ENCODE measurements around the gene DPP6.

The DPP6 gene

DNA sequence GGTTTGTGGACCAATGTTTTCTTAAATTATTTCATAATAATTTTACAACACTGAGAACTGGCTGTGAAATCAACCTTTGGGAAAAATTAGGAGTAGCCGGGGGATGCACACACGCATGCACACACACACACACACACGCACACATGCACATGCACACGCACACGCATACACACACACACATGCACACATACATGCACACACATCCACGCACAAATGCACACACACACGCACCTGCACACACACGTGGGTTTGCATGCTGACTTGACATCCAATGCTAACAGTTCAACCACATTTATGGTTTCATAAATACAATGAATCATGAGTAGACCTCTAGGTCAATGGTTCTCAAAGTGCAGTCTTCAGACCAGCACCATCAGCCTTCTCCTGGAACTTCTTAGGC is 354.1 kb downstream of the DPP6 start:
- Mint-ChIP-seq H3K36me3 (ENCODE audit: low read depth) (no peaks in the 10 kb centered on the region), H3K27ac (no peak overlapping the region), H3K4me3 (no peak overlapping the region), H3K27me3 (no peaks in the 10 kb centered on the region), H3K9me3 (peaks cover 4% of the 10 kb centered on the region), H3K4me1 (ENCODE audit: low read depth) (no peaks in the 10 kb centered on the region)

DNA sequence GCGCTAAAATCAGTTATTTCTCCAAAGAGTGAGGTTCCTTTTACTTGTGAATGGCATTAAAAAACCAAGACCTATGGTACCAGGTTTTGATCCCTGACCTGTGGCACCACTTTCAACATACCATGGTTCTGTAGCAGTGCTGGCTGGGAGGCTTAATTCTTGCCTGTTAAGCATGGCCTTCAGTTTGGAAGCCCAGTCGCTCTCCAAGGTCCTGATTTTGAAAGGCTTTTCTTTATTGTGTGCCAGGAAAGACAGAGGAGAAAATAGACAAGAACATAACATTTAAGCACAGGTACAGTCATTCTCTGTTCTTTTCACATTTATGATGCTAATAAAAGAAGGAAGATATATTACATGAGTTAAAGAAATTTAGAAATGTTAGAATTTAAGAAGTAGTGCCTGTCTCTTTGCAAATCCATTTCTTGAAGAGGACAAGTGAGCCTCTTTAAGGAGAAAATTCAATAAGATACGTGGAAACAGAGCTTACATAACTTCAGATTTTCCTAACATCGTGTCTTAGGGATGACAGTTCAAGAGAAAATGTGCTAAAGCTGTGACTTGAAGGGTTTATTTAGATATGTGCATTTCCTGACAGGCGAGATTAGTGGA is 357.6 kb downstream of the DPP6 start:
- H3K36me3 Mint-ChIP-seq (ENCODE audit: low read depth) = no peaks in the 10 kb centered on the region
- no peak overlapping the region for H3K27ac Mint-ChIP-seq
- H3K4me3 Mint-ChIP-seq = no peak overlapping the region
- no peaks in the 10 kb centered on the region for H3K4me1 Mint-ChIP-seq (ENCODE audit: low read depth)
- H3K27me3 Mint-ChIP-seq = no peaks in the 10 kb centered on the region
- peaks cover 4% of the 10 kb centered on the region for H3K9me3 Mint-ChIP-seq

DNA sequence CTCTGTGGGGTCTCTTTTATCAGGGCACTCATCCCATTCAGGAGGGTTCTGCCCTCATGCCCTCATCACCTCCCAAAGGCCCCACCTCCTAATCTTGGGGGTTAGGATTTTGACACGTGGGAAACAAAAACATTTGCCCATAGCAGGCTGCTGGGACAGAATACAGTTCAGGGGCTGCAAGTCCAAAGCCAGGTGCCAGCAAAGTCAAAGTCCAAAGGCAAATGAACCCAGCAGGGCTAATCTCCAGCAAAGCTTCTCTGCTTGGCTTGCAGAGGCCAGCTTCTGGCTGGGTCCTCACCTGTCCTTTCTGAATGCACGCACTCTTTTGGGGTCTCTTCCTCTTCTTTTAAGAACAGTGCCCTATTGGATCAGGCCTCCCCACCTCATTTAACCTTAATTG is 359.9 kb downstream of the DPP6 start:
- no peaks in the 10 kb centered on the region for H3K36me3 Mint-ChIP-seq (ENCODE audit: low read depth)
- peaks cover 9% of the 10 kb centered on the region for H3K9me3 Mint-ChIP-seq
- H3K27ac Mint-ChIP-seq = no peak overlapping the region
- no peak overlapping the region for H3K4me3 Mint-ChIP-seq
- no peaks in the 10 kb centered on the region for H3K4me1 Mint-ChIP-seq (ENCODE audit: low read depth)
- no peaks in the 10 kb centered on the region for H3K27me3 Mint-ChIP-seq

DNA sequence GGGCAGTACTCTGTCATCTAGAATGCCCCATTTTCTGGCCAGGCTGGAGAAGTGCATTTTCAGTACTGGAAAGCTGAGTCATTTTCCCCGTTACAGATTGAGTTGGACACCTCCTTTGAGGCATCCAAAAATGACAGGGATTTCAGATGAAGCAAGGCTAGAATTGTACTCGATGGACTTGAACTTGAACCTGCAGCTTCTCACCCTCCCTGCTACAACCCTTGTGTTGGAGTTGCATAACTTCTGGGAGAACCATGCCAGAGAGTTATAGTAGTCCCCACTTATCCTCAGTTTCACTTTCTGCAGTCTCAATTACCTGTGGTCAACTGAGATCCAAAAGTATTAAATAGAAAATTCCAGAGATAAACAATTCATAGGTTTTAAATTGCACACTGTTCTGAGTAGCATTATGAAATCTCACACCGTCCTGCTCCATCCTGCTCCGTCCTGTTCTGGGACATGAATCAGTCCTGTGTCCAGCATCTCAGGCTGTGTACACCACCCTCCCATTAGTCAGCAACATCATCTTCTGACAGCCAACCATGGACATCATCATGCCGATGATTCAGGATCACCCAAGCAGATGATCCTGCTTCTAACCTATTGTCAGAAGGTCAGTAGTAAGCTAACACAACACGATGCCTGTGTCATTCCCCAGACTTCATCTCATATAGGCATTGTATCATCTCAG is 363.7 kb downstream of the DPP6 start:
- H3K4me1 Mint-ChIP-seq (ENCODE audit: low read depth) = no peaks in the 10 kb centered on the region
- no peaks in the 10 kb centered on the region for H3K27me3 Mint-ChIP-seq
- peaks cover 9% of the 10 kb centered on the region for H3K9me3 Mint-ChIP-seq
- H3K27ac Mint-ChIP-seq = no peak overlapping the region
- H3K36me3 Mint-ChIP-seq (ENCODE audit: low read depth) = no peaks in the 10 kb centered on the region
- no peak overlapping the region for H3K4me3 Mint-ChIP-seq

DNA sequence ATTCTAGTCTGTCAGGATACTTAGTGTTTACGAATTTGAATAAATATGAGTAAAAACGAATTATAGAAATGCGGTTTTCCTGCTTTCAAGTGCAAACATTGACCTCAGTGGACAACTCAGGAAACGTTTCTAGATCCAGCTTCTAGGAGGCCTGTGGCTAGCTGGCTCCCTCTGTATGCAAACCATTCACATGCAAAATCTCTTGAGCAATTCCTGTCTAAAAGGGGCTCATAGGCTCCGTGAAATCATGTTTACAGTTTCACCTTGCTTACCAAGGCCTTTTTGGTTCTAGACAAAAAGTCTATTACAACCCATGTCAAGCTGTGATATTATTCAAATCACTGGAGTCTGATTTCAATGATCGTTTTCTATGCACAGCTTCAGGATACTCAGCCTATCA is 364.5 kb downstream of the DPP6 start:
- Mint-ChIP-seq H3K27me3 (no peaks in the 10 kb centered on the region), H3K4me3 (no peak overlapping the region), H3K27ac (no peak overlapping the region), H3K9me3 (peaks cover 12% of the 10 kb centered on the region), H3K4me1 (ENCODE audit: low read depth) (no peaks in the 10 kb centered on the region), H3K36me3 (ENCODE audit: low read depth) (no peaks in the 10 kb centered on the region)

DNA sequence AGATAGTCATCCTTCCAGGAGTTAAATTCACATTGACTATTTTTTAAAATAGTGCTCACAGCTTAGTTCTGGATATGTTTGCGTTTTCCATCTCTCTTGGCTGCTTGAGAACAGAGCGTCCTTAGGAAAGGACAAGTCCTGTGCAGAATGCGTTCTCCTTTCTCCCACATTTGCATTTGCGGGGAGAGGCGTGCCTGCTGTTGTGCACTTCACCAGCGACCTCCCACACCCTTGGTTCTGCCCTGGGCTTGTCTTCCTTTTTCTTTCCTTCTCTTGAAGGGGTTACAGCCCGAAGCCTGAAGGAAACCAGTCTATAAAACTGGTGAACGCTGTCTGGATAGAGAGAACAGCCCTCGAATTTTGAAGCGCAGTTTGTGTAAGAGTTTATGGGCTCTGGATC is 367.1 kb downstream of the DPP6 start:
- no peaks in the 10 kb centered on the region for H3K27me3 Mint-ChIP-seq
- H3K27ac Mint-ChIP-seq = no peak overlapping the region
- no peak overlapping the region for H3K4me3 Mint-ChIP-seq
- H3K9me3 Mint-ChIP-seq = peaks cover 15% of the 10 kb centered on the region
- H3K36me3 Mint-ChIP-seq (ENCODE audit: low read depth) = no peaks in the 10 kb centered on the region
- H3K4me1 Mint-ChIP-seq (ENCODE audit: low read depth) = no peaks in the 10 kb centered on the region

DNA sequence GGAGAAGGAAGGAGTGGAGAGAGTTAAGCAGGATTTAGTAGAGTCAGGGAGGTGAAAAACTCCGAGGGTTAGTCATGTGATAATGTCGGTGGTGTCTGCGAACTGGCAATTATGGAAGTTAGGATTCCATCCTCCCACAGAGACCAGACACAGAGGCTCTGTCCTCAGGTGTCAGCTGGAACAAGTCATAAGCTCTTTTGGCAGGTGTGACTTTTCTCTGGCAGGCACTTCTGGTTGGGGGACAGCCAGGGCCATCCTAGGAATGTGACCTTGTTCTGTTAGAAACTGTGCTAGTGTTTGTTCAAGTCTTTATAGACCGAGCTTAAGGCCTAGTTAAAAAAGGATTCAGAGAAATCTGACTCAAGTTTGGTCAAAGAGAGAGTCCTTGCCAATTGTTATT is 371.0 kb downstream of the DPP6 start:
- H3K27ac Mint-ChIP-seq = no peak overlapping the region
- H3K4me1 Mint-ChIP-seq (ENCODE audit: low read depth) = no peaks in the 10 kb centered on the region
- H3K9me3 Mint-ChIP-seq = peaks cover 12% of the 10 kb centered on the region
- H3K36me3 Mint-ChIP-seq (ENCODE audit: low read depth) = no peaks in the 10 kb centered on the region
- no peak overlapping the region for H3K4me3 Mint-ChIP-seq
- H3K27me3 Mint-ChIP-seq = no peaks in the 10 kb centered on the region

DNA sequence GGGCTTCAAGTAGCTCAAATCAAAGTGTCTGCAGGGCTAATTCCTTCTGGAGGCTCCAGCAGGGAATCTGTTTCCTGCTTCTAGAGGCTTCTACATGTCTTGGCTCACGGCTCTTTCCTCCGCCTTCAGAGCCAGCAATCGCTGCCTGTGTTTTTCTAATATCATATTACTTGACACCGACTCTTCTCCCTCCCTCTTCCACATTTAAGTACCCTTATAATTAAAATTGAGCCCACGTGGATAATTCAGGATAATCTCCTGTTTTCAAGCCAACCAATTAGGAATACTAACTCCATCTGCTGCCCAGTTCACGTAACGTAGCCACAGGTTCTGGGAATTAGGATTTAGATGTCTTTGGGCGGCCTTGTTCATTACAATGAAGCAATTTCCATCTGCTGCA is 372.2 kb downstream of the DPP6 start:
- H3K27me3 Mint-ChIP-seq = no peaks in the 10 kb centered on the region
- H3K27ac Mint-ChIP-seq = no peak overlapping the region
- H3K36me3 Mint-ChIP-seq (ENCODE audit: low read depth) = no peaks in the 10 kb centered on the region
- H3K9me3 Mint-ChIP-seq = peaks cover 17% of the 10 kb centered on the region
- no peaks in the 10 kb centered on the region for H3K4me1 Mint-ChIP-seq (ENCODE audit: low read depth)
- no peak overlapping the region for H3K4me3 Mint-ChIP-seq

DNA sequence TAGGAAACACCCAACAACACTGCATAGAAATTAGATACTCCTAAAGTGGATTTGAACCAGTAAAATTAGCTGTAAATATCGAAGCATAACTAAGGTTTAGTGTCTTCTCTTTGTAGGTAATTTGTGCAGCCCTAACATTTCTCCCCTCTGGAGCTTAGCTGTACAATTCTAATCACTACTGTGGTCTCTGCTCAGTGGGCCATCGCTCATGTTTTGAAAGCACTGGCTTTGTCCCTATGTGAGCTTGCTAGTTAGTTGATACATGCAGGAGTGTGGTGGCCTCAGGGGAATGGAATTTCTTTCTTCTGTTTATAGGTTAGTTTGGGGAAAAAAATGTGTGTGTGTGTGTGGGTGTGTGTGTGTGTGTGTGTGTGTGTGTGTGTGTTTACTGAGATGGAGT is 373.1 kb downstream of the DPP6 start:
- H3K4me3 Mint-ChIP-seq = no peak overlapping the region
- H3K27ac Mint-ChIP-seq = no peak overlapping the region
- no peaks in the 10 kb centered on the region for H3K36me3 Mint-ChIP-seq (ENCODE audit: low read depth)
- H3K9me3 Mint-ChIP-seq = peaks cover 17% of the 10 kb centered on the region
- H3K4me1 Mint-ChIP-seq (ENCODE audit: low read depth) = no peaks in the 10 kb centered on the region
- H3K27me3 Mint-ChIP-seq = no peaks in the 10 kb centered on the region

DNA sequence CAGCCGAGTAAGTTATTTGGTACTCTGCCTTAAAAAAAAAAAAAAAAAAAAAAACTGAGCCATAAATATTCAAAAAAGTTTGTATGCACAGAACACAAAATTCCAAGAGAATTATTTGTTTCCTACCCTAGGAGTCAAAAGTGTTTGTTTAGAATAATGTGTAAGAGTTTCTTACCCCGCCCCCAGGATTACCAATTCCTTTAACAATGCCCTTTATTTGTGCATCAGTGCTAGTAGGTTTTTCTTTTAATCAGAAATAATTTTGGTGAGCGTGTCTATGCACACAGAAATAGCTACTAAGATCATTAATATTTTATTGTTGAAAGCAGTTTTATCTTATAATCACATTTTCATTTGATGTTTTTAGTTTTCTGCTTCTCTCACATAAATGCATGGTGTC is 374.6 kb downstream of the DPP6 start:
- Mint-ChIP-seq H3K27me3 (no peaks in the 10 kb centered on the region), H3K36me3 (ENCODE audit: low read depth) (no peaks in the 10 kb centered on the region), H3K27ac (no peak overlapping the region), H3K9me3 (peaks cover 13% of the 10 kb centered on the region), H3K4me1 (ENCODE audit: low read depth) (no peaks in the 10 kb centered on the region), H3K4me3 (no peak overlapping the region)

DNA sequence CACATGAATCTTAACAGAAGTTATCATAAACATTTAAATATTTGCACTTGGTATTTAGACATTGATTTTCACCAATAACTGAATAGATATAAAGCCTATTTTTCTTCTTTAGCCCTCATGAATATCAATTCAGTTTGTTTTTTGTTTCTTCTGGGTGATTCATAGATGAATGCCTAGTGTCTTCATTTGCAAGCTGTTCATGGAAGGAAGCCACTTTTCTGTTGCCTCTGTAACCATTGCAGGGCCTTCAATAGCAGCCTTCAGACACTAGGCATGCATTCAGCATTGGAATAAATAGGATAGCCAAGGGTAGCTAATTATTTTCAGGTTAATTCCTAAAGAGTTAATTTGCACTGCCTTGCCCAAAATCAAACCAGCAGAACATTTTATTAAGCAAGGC is 375.3 kb downstream of the DPP6 start:
- H3K4me3 Mint-ChIP-seq = no peak overlapping the region
- no peaks in the 10 kb centered on the region for H3K4me1 Mint-ChIP-seq (ENCODE audit: low read depth)
- H3K9me3 Mint-ChIP-seq = peaks cover 11% of the 10 kb centered on the region

DNA sequence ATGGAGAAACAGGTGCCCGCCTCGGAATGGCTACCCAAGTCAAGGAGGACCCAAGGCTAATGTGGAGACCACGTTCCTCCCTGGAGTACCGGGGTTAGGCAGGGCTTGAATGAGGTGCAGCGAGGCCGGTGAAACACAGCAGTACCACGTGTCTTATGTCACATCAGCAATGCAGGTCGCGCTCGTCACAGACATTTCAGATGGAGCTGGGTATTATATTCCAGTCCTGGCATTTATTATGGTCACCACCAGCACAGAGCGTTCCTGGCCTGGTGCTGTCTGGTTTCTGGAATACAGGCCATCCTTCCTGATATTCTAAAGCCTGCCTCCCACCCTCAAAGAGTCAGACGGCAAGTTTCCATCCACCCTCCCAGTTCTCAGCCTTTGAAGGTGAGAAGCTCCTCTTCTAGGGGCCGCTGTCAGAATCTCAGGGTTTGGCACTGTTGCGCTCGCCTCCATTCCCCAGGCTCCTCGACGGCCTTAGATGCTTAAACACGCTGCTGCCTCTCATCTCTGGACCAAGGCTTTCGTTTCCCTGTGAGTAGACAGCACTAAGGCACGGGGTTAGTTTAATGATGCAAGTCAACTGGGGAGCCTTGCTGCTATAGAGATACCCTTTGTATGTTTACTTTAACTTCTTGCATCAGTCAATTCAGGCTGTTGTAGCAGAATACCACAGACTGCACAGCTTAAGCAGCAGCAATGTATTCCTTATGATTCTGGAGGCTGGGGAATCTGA is 377.6 kb downstream of the DPP6 start:
- no peaks in the 10 kb centered on the region for H3K27me3 Mint-ChIP-seq
- H3K4me3 Mint-ChIP-seq = no peak overlapping the region
- no peaks in the 10 kb centered on the region for H3K4me1 Mint-ChIP-seq (ENCODE audit: low read depth)
- no peaks in the 10 kb centered on the region for H3K36me3 Mint-ChIP-seq (ENCODE audit: low read depth)
- no peak overlapping the region for H3K27ac Mint-ChIP-seq
- H3K9me3 Mint-ChIP-seq = peaks cover 7% of the 10 kb centered on the region

More for the DNA sequence above, 375.3 kb downstream of the DPP6 start:
- no peak overlapping the region for H3K27ac Mint-ChIP-seq
- H3K36me3 Mint-ChIP-seq (ENCODE audit: low read depth) = no peaks in the 10 kb centered on the region
- no peaks in the 10 kb centered on the region for H3K27me3 Mint-ChIP-seq

DNA sequence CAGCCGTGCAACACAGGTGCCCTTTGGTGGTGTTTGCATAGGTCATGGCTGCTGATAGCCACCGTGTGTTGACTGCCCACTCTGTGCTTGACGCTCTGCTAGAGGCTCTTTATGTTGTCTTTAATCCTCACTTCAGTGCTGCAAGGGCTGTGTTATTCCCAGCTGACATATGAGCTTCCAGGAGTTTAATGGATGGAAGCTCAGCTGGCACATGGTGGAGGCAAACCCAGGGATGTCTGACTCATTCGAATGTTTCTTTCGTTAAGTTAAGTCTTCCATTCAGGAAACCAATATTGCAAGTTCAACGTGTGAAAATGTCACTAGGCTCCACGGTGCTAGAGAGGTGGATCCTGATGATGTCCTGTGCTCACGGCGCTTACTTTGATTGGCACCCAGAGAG is 378.4 kb downstream of the DPP6 start:
- Mint-ChIP-seq H3K36me3 (ENCODE audit: low read depth) (no peaks in the 10 kb centered on the region), H3K9me3 (peaks cover 7% of the 10 kb centered on the region), H3K4me3 (no peak overlapping the region), H3K4me1 (ENCODE audit: low read depth) (no peaks in the 10 kb centered on the region), H3K27ac (no peak overlapping the region), H3K27me3 (no peaks in the 10 kb centered on the region)

DNA sequence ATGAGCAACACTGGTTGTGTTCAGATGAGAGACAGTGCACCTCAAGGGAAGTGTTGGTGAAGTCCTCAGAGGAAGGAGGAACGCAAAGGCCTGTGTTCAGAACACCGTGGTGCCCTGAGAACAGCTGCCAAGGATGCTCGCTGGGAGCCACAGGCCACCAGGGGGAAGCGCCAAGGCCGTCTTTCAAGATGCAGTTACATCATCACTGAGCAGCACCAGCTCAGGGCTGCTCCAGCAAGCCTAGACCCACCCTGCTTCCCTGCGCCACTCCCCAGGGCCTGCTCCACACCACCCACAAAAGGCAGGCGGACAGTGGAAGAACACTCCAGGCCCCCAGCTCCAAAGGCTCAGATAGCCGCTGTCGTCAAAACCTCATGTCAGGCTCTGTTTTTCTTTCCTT is 378.8 kb downstream of the DPP6 start:
- H3K36me3 Mint-ChIP-seq (ENCODE audit: low read depth) = no peaks in the 10 kb centered on the region
- H3K4me3 Mint-ChIP-seq = no peak overlapping the region
- H3K27ac Mint-ChIP-seq = no peak overlapping the region
- peaks cover 7% of the 10 kb centered on the region for H3K9me3 Mint-ChIP-seq
- no peaks in the 10 kb centered on the region for H3K27me3 Mint-ChIP-seq
- H3K4me1 Mint-ChIP-seq (ENCODE audit: low read depth) = no peaks in the 10 kb centered on the region

DNA sequence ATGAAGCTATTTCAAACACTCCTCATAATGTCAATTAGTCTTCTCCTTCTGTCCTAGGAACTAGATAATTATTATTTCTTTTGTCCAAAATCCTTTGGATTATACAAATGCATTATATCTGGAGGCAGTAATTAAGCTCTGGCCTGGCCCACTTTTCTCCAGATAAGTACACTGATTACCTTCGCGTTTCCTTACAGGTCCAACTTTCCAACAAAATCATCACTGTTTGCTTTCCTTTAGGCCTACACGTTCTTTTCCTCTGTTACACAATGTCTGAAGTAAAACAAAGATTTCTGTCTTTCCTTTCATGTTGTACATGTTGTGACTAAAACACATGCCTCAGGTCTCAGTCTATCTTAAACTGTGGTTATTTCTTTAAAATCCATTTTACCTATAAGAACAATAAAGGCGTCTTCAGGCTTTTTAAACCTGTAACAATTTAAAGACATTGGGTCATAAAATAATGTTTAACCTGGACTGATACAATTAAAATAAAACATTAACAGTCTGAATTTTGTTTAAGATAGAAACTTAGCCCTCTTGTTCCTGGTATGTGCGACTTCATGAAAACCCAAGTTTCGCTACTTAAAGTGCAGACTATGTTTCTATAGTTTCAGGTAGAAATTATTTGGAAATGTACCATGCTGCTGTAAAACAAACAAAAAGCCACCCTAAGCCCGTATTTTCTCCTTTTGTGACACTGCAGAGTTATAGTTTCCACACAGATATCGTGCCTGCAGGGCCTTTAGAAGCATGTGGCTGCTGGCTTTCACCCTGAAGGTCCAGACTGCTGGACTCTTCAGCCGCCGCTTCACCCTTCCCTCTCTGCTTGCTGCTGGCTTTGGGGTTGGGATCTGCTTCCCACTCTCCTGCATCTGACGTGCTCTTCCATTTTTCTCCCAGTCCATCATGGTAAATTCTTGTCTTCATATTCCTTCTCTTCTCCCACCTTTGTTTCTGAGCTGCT is 381.7 kb downstream of the DPP6 start:
- no peak overlapping the region for H3K4me3 Mint-ChIP-seq
- no peaks in the 10 kb centered on the region for H3K27me3 Mint-ChIP-seq
- no peaks in the 10 kb centered on the region for H3K36me3 Mint-ChIP-seq (ENCODE audit: low read depth)
- H3K9me3 Mint-ChIP-seq = no peaks in the 10 kb centered on the region
- H3K4me1 Mint-ChIP-seq (ENCODE audit: low read depth) = no peaks in the 10 kb centered on the region
- no peak overlapping the region for H3K27ac Mint-ChIP-seq

Data from stimulated activated naive CD8-positive, alpha-beta T cell treated with anti-CD3 and anti-CD28 coated beads, Interleukin-15, Interleukin-2, amounts not matched to agents 100 ng/mL and 50 ng/mL, for 24 hours (primary cell).